UCSD-AML1 (cell line): ENCODE data around the gene TLE1.
"Not testable (repeated sequence)": the region's sequence is repeated elsewhere in the genome, so short reads cannot be mapped to it uniquely, and the experiment has no call there.

ENCODE experiments used
- DNase-seq: peaks from one replicate; lab custom pipeline; 2025; ENCODE audit not compliant: unreplicated experiment; lab: John Stamatoyannopoulos, UW

The TLE1 gene

GRCh38 chr9:81601639-81602623 lies 87.4 kb downstream of the TLE1 start:
- DNase-seq = no peak

- DNase-seq = no peak
Measured at GRCh38 chr9:81600631-81601030, 88.7 kb downstream of the TLE1 start.

- no peak for DNase-seq
Measured at GRCh38 chr9:81599837-81600236, 89.5 kb downstream of the TLE1 start.

GRCh38 chr9:81598811-81599210 lies 90.5 kb downstream of the TLE1 start:
- DNase-seq = no peak

GRCh38 chr9:81598123-81598497 lies 91.2 kb downstream of the TLE1 start:
- DNase-seq = no peak

GRCh38 chr9:81597419-81598122 lies 91.8 kb downstream of the TLE1 start:
- no peak for DNase-seq

GRCh38 chr9:81596679-81597418 lies 92.5 kb downstream of the TLE1 start:
- no peak for DNase-seq

GRCh38 chr9:81595887-81596543 lies 93.3 kb downstream of the TLE1 start:
- no peak for DNase-seq

- DNase-seq = not testable (repeated sequence)
Measured at GRCh38 chr9:81595293-81595692, 94.1 kb downstream of the TLE1 start.

- DNase-seq = no peak
Measured at GRCh38 chr9:81594415-81594814, 94.9 kb downstream of the TLE1 start.

- no peak for DNase-seq
Measured at GRCh38 chr9:81592887-81593266, 96.5 kb downstream of the TLE1 start.

- DNase-seq = no peak
Measured at GRCh38 chr9:81591791-81592190, 97.6 kb downstream of the TLE1 start.

GRCh38 chr9:81590688-81591087 lies 98.7 kb downstream of the TLE1 start:
- no peak for DNase-seq

GRCh38 chr9:81589819-81590218 lies 99.5 kb downstream of the TLE1 start:
- no peak for DNase-seq

- no peak for DNase-seq
Measured at GRCh38 chr9:81589392-81589791, 100.0 kb downstream of the TLE1 start.

- DNase-seq = no peak
Measured at GRCh38 chr9:81588148-81588871, 101.0 kb downstream of the TLE1 start.

GRCh38 chr9:81586786-81587185 lies 102.6 kb downstream of the TLE1 start:
- DNase-seq = no peak

GRCh38 chr9:81585191-81585763 lies 104.1 kb downstream of the TLE1 start:
- no peak for DNase-seq

GRCh38 chr9:81584099-81584498 lies 105.2 kb downstream of the TLE1 start:
- no peak for DNase-seq

- DNase-seq = no peak
Measured at GRCh38 chr9:81581986-81582385, 107.4 kb downstream of the TLE1 start.
